B cell (primary cell): ENCODE results near the gene PRPF19. TPM values are rescaled to one million over a fixed set of nuclear protein-coding genes. Genes with fewer than 3 reads are reported as not detected.

Experiments used
- ATAC-seq: fragments of 200-7000 bp; cut with Tn5 transposase; one replicate; pipeline ENCODE4 v1.10.0; 2021; ENCODE audit warnings: low read depth, mild to moderate bottlenecking, moderate number of reproducible peaks, moderate library complexity
- CTCF ChIA-PET: fragments of 350-600 bp; sonication (Branson Sonifier 250); formaldehyde crosslinking; loops from one replicate; lab custom pipeline; 2021; ENCODE audit warnings: antibody characterized with exemption, inconsistent platforms; lab: Charles Lee
- POLR2A ChIA-PET: fragments of 350-600 bp; sonication (Branson Sonifier 250); formaldehyde crosslinking; loops from one replicate; lab custom pipeline; 2021; ENCODE audit warnings: antibody characterized with exemption; lab: Charles Lee
- DNase-seq: peaks from one replicate; pipeline ENCODE4 v3.0.0; 2013
- H2AFZ ChIP-seq: 2 replicates; pipeline ENCODE4 v1.6.1; 2012; ENCODE audit warnings: mild to moderate bottlenecking, low read depth, low read length; ENCODE audit not compliant: insufficient read depth, poor library complexity, severe bottlenecking
- H3K27ac ChIP-seq, 2 donors: 1 replicate in 1 of 2; 2 replicates in 1 of 2; pipeline ENCODE4 v1.5.1; 2012 to 2013; ENCODE audit warnings: low read length in 2 of 2, mild to moderate bottlenecking in 2 of 2, moderate library complexity in 1 of 2
- H3K27me3 ChIP-seq, 4 experiments: fragments of 200-600 bp in 1 of 4; sonication (generic) in 1 of 4; replicated peaks in 1 of 4; 1 replicate in 2 of 4; 2 replicates in 2 of 4; pipeline versions ENCODE4 v1.6.1 to v1.7.0; 2013 to 2016; ENCODE audit warnings: low read length in 3 of 4, mild to moderate bottlenecking in 2 of 4, mixed read lengths in 1 of 4, moderate library complexity in 1 of 4; ENCODE audit not compliant: insufficient read depth in 4 of 4, control insufficient read depth in 3 of 4; ENCODE audit errors: control extremely low read depth in 1 of 4
- H3K36me3 ChIP-seq, 2 experiments: replicated peaks in 1 of 2; 1 replicate in 1 of 2; 2 replicates in 1 of 2; pipeline versions ENCODE4 v1.6.1 to v1.7.1; 2013; ENCODE audit warnings: low read length in 1 of 2; ENCODE audit not compliant: insufficient read depth in 2 of 2, control insufficient read depth in 1 of 2; ENCODE audit errors: control extremely low read depth in 1 of 2, extremely low read depth in 1 of 2
- H3K4me1 ChIP-seq, 2 donors: fragments of 200-600 bp in 1 of 2; sonication (generic) in 1 of 2; 1 replicate in 1 of 2; 2 replicates in 1 of 2; pipeline versions ENCODE4 v1.5.1 to v1.6.1; 2013 to 2017; ENCODE audit warnings: low read length in 2 of 2; ENCODE audit not compliant: control insufficient read depth in 2 of 2, insufficient read depth in 2 of 2
- H3K4me2 ChIP-seq: replicated peaks from 2 replicates; pipeline ENCODE3; 2012; ENCODE audit warnings: mild to moderate bottlenecking, low read depth, low read length; ENCODE audit not compliant: poor library complexity, severe bottlenecking
- H3K4me3 ChIP-seq, 5 experiments: fragments of 200-600 bp in 1 of 5; sonication (generic) in 1 of 5; 1 replicate in 3 of 5; 2 replicates in 2 of 5; pipeline versions ENCODE4 v1.5.1 to v1.7.0; 2011 to 2016; ENCODE audit warnings: low read length in 4 of 5, mild to moderate bottlenecking in 4 of 5, low read depth in 2 of 5, control low read depth in 1 of 5, moderate library complexity in 1 of 5; ENCODE audit not compliant: insufficient read depth in 1 of 5; ENCODE audit errors: control extremely low read depth in 1 of 5, extremely low read depth in 1 of 5
- H3K79me2 ChIP-seq: fragments of 200-600 bp; sonication (generic); one replicate; pipeline ENCODE4 v1.6.0; 2016; ENCODE audit warnings: low read length; ENCODE audit not compliant: control insufficient read depth, insufficient read depth
- H3K9ac ChIP-seq: fragments of 200-600 bp; sonication (generic); 2 replicates; pipeline ENCODE4 v1.6.1; 2017; ENCODE audit warnings: mild to moderate bottlenecking, low read length, moderate library complexity
- H3K9me3 ChIP-seq, 3 donors: one replicate each; pipeline versions ENCODE4 v1.6.1 to v1.7.1; 2013; ENCODE audit warnings: low read length in 2 of 3; ENCODE audit not compliant: control insufficient read depth in 2 of 3, insufficient read depth in 1 of 3; ENCODE audit errors: control extremely low read depth in 1 of 3
- H4K20me1 ChIP-seq: 2 replicates; pipeline ENCODE4 v1.6.0; 2012; ENCODE audit warnings: mild to moderate bottlenecking, low read length; ENCODE audit not compliant: insufficient read depth, control insufficient read depth, poor library complexity, severe bottlenecking
- H3K27ac Mint-ChIP-seq: one replicate; pipeline ENCODE4 v1.8.0; 2021; ENCODE audit warnings: mixed read lengths
- H3K27me3 Mint-ChIP-seq: one replicate; pipeline ENCODE4 v1.8.0; 2021; ENCODE audit warnings: mixed read lengths
- H3K4me1 Mint-ChIP-seq: one replicate; pipeline ENCODE4 v1.8.0; 2021; ENCODE audit warnings: mixed read lengths
- H3K4me3 Mint-ChIP-seq: one replicate; pipeline ENCODE4 v1.8.0; 2021; ENCODE audit warnings: mixed read lengths
- H3K9me3 Mint-ChIP-seq: one replicate; pipeline ENCODE4 v1.8.0; 2022; ENCODE audit warnings: mixed read lengths; ENCODE audit not compliant: insufficient read depth
- CTCF ChIP-seq: fragments of 200-600 bp; IDR thresholded peaks from one replicate; pipeline ENCODE4 v1.8.0; 2022; ENCODE audit warnings: antibody characterized with exemption, mild to moderate bottlenecking
- EZH2 ChIP-seq: IDR thresholded peaks from 2 replicates; pipeline ENCODE4 v1.6.1; 2012; ENCODE audit warnings: borderline replicate concordance, low read depth, mild to moderate bottlenecking, moderate library complexity, low read length; ENCODE audit not compliant: insufficient read depth, poor library complexity, severe bottlenecking
- WGBS: methylation state at CpG from one replicate; pipeline ENCODE4 v1.1.5; 2013; ENCODE audit warnings: missing lambda C conversion rate; ENCODE audit not compliant: insufficient coverage; 5-methylcytosine and 5-hydroxymethylcytosine counted together
- intact Hi-C: fragments of 100-400 bp; cut with micrococcal nuclease; formaldehyde crosslinking; loops from one replicate; pipeline ENCODE4 v1.10.0; 2022
- polyA plus RNA-seq: library from polyadenylated mRNA; depleted of rRNA; stranded (reverse); fragments of >200 nt; gene quantifications from 2 replicates; pipeline ENCODE4 v1.2.3, GENCODE V29; 2012
- total RNA-seq, 2 donors: library from RNA; stranded (reverse); fragments of 120-200 nt in 1 of 2; gene quantifications; 1 replicate in 1 of 2; 2 replicates in 1 of 2; pipeline versions ENCODE4 v1.2.3 to v1.2.4, GENCODE V29; 2013 to 2022

Gene PRPF19
- total and polyA plus RNA-seq, 2 donors (not counting 1 experiment from before 2014, with no cell fraction given) = 41.8 to 89.9 TPM

GRCh38 chr11:60951606-60951903 is 45.2 kb upstream of the PRPF19 start:
- Histone ChIP-seq H2AFZ (peak overlapping the region; percentile 91), H3K4me3 (peak overlapping the region; percentile 53 to 99 (median 81)), H3K79me2 (peaks cover 56% of the 10 kb centered on the region), H3K27me3 (no peaks in the 10 kb centered on the region), H3K4me2 (peak overlapping the region; percentile 100), H3K36me3 (peaks cover 2 to 14% of the 10 kb centered on the region in 2 experiments), H4K20me1 (peaks cover 34% of the 10 kb centered on the region), H3K9me3 (no peaks in the 10 kb centered on the region), H3K9ac (peak overlapping the region; percentile 88), H3K27ac (peak overlapping the region; percentile 91 to 98), H3K4me1 (peaks cover 48 to 62% of the 10 kb centered on the region in 2 donors)
- DNase-seq (no peak), ATAC-seq (peak; percentile 8)
- Mint-ChIP-seq H3K4me1 (peaks cover 55% of the 10 kb centered on the region), H3K9me3 (no peaks in the 10 kb centered on the region), H3K27me3 (no peaks in the 10 kb centered on the region), H3K27ac (peak overlapping the region; percentile 94), H3K4me3 (peak overlapping the region; percentile 90)
- ChIA-PET POLR2A (interaction anchor here (0.7 to 3.6 kb wide), 4 partner anchors 19 to 125 kb away, joined by 3 to 26 read pairs (median 11); partner anchors contain the start of gene TMEM109), CTCF (interaction anchor here (0.8 to 3.1 kb wide), 4 partner anchors 9 to 36 kb away, joined by 3 to 14 read pairs (median 4); no protein-coding TSS in a partner anchor)
- intact Hi-C loops = loop anchor here (5.0 kb wide), 1 partner anchor 109 kb away; the partner anchor contains the start of gene CCDC86
- 1% methylated on average over 8 of the region's 8 CpGs for WGBS
- no peak for TF ChIP-seq CTCF
- TF ChIP-seq EZH2 = no peak

GRCh38 chr11:60950933-60951605 is 44.7 kb upstream of the PRPF19 start:
- no peak for TF ChIP-seq CTCF
- TF ChIP-seq EZH2 = no peak
- CTCF ChIA-PET = interaction anchor here (0.8 to 3.1 kb wide), 8 partner anchors 8 to 180 kb away, joined by 3 to 14 read pairs (median 6); no protein-coding TSS in a partner anchor
- POLR2A ChIA-PET = interaction anchor here (0.9 to 3.6 kb wide), 3 partner anchors 19 to 210 kb away, joined by 3 to 26 read pairs (median 5); partner anchors contain the start of gene TMEM109
- Histone ChIP-seq H3K27ac (peak overlapping the region; percentile 91 to 98), H2AFZ (peak overlapping the region; percentile 91), H3K27me3 (no peaks in the 10 kb centered on the region), H3K36me3 (peaks cover 4 to 18% of the 10 kb centered on the region in 2 experiments), H3K4me3 (peak overlapping the region; percentile 15 to 99 (median 81)), H3K9me3 (no peaks in the 10 kb centered on the region), H3K9ac (peak overlapping the region; percentile 88), H3K79me2 (peaks cover 61% of the 10 kb centered on the region), H3K4me2 (peak overlapping the region; percentile 100), H3K4me1 (peaks cover 48 to 60% of the 10 kb centered on the region in 2 donors), H4K20me1 (peaks cover 39% of the 10 kb centered on the region)
- no peaks in the 10 kb centered on the region for H3K27me3 Mint-ChIP-seq
- DNase-seq = peak; percentile 73
- 7% methylated on average over 82 of the region's 86 CpGs for WGBS
- peaks cover 59% of the 10 kb centered on the region for H3K4me1 Mint-ChIP-seq
- H3K4me3 Mint-ChIP-seq = peak overlapping the region; percentile 90
- ATAC-seq = peak; percentile 11
- intact Hi-C loops = loop anchor here (5.0 kb wide), 1 partner anchor 109 kb away; the partner anchor contains the start of gene CCDC86
- H3K9me3 Mint-ChIP-seq = no peaks in the 10 kb centered on the region
- H3K27ac Mint-ChIP-seq = peak overlapping the region; percentile 94
